Measurements from ENCODE around the gene CYP27B1. TPM values are rescaled to one million over a fixed set of nuclear protein-coding genes. Genes with fewer than 3 reads are reported as not detected.

Gene CYP27B1
- total RNA-seq, 1 donor from 2014 or later: 3.9 TPM

DNA sequence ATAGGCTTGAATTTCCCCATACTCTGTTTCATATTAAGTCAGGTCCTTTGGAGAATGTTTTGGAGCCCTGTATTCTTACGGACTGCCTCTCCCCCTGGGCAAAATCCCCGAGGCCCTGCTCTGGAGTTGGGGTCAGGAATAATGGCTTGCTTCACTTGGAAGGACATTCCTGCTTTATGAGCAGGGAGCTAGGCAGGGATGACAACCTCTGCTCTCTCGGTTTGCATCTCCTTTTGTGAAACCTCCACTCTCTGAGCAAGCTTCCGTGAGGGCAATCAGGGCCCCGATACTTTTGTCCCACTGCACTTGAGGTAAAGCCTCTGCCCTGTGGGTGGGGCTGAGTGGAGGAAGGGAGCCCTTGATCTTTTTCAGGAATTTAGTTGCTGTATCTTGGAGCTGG lies 53.7 kb downstream of the CYP27B1 start:
- FAIRE-seq (no peak), DNase-seq (ENCODE audit: low read depth) (no peak)
- Histone ChIP-seq H3K27me3 (ENCODE audit: control insufficient read depth, insufficient read depth, low read length) (no peaks in the 10 kb centered on the region), H3K4me3 (ENCODE audit: low read depth, low read length) (no peak overlapping the region), H3K36me3 (ENCODE audit: control insufficient read depth, insufficient read depth, low read length) (peaks cover 7% of the 10 kb centered on the region)
- TF ChIP-seq, protein P1, sequence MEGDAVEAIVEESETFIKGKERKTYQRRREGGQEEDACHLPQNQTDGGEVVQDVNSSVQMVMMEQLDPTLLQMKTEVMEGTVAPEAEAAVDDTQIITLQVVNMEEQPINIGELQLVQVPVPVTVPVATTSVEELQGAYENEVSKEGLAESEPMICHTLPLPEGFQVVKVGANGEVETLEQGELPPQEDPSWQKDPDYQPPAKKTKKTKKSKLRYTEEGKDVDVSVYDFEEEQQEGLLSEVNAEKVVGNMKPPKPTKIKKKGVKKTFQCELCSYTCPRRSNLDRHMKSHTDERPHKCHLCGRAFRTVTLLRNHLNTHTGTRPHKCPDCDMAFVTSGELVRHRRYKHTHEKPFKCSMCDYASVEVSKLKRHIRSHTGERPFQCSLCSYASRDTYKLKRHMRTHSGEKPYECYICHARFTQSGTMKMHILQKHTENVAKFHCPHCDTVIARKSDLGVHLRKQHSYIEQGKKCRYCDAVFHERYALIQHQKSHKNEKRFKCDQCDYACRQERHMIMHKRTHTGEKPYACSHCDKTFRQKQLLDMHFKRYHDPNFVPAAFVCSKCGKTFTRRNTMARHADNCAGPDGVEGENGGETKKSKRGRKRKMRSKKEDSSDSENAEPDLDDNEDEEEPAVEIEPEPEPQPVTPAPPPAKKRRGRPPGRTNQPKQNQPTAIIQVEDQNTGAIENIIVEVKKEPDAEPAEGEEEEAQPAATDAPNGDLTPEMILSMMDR (IDR thresholded peaks at IDR 0.05; ENCODE audit: insufficient read depth, low read length, severe bottlenecking): no peak

DNA sequence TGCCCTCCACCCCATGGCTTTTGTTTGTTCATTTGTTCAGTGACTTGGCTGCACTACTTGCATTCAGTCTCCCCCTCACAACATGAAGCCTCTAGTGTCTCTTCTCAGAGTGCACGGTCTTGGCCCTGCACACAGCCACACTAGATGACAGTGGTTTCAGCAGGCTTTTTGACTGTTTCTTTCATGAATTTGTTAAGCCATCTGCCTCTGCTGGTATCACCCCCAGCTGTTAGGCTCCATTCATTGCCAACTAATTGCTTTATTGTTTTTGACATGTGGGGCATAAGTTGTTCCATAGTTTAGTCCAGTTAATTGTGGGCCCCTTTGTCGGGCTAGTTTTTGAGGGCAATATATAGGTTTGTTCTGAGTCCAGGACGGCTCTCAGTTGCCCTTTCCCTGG lies 54.2 kb downstream of the CYP27B1 start:
- no peak for DNase-seq (ENCODE audit: low read depth)
- Histone ChIP-seq H3K36me3 (ENCODE audit: control insufficient read depth, insufficient read depth, low read length) (peaks cover 7% of the 10 kb centered on the region), H3K27me3 (ENCODE audit: control insufficient read depth, insufficient read depth, low read length) (no peaks in the 10 kb centered on the region), H3K4me3 (ENCODE audit: low read depth, low read length) (no peak overlapping the region)
- TF ChIP-seq, protein P1 (IDR thresholded peaks at IDR 0.05; ENCODE audit: insufficient read depth, low read length, severe bottlenecking): no peak
- no peak for FAIRE-seq

Other genes starting within 250 kb of the CYP27B1 start
- gene DDIT3, start 246.6 kb downstream of the CYP27B1 start, total RNA-seq: 213 and 231 TPM in 2 replicates
- gene MBD6, start 244.3 kb downstream of the CYP27B1 start, total RNA-seq: 5.0 and 5.1 TPM in 2 replicates
- 65.8 and 87.9 TPM in 2 replicates for gene DCTN2, start 219.9 kb downstream of the CYP27B1 start, total RNA-seq
- gene KIF5A, start 217.0 kb downstream of the CYP27B1 start, total RNA-seq: under 0.01 and 0.26 TPM in 2 replicates
- gene PIP4K2C, start 175.9 kb downstream of the CYP27B1 start, total RNA-seq: 38.4 and 46.3 TPM in 2 replicates
- 1.5 and 3.7 TPM in 2 replicates for gene DTX3, start 162.3 kb downstream of the CYP27B1 start, total RNA-seq
- gene ARHGEF25, start 155.6 kb downstream of the CYP27B1 start, total RNA-seq: 0.26 and 0.53 TPM in 2 replicates
- gene B4GALNT1, start 133.9 kb downstream of the CYP27B1 start, total RNA-seq: 0.13 TPM in 1 of 2 replicates, not detected in the other
- 182 and 405 TPM in 2 replicates for gene OS9, start 72.9 kb downstream of the CYP27B1 start, total RNA-seq
- under 0.01 TPM in 2 replicates for gene AGAP2, start 28.3 kb downstream of the CYP27B1 start, total RNA-seq
- 100 and 109 TPM in 2 replicates for gene TSPAN31, start 22.0 kb downstream of the CYP27B1 start, total RNA-seq
- 61.3 and 113 TPM in 2 replicates for gene CDK4, start 14.8 kb downstream of the CYP27B1 start, total RNA-seq
- 6.3 and 8.1 TPM in 2 replicates for gene MARCHF9, start 12.0 kb downstream of the CYP27B1 start, total RNA-seq
- 2.8 and 5.8 TPM in 2 replicates for gene METTL1, start 5.0 kb upstream of the CYP27B1 start, total RNA-seq
- 4.5 and 7.1 TPM in 2 replicates for gene EEF1AKMT3, start 5.5 kb upstream of the CYP27B1 start, total RNA-seq
- 15.7 and 17.9 TPM in 2 replicates for gene TSFM, start 15.7 kb upstream of the CYP27B1 start, total RNA-seq
- gene AVIL, start 51.7 kb upstream of the CYP27B1 start, total RNA-seq: 0.79 and 1.9 TPM in 2 replicates
- 29.3 and 36.3 TPM in 2 replicates for gene CTDSP2, start 79.7 kb upstream of the CYP27B1 start, total RNA-seq
- gene ATP23, start 174.5 kb upstream of the CYP27B1 start, total RNA-seq: 6.6 and 10.8 TPM in 2 replicates

Data from bronchial epithelial cell (primary cell).